Heart left ventricle (tissue), 13 donors: ENCODE measurements around the gene CSTF3.

Experiments used
- CTCF ChIP-seq, 12 donors: fragments of 200-600 bp; sonication (generic) in 4 of 12; IDR thresholded peaks; one replicate each; pipeline versions ENCODE4 v1.5.0 to v1.8.0; 2018 to 2022; ENCODE audit warnings: antibody characterized with exemption in 12 of 12, mild to moderate bottlenecking in 5 of 12
- POLR2A ChIP-seq, 2 donors: fragments of 450-650 bp; IDR thresholded peaks; one replicate each; pipeline ENCODE4 v1.6.1; 2017; ENCODE audit warnings: antibody characterized with exemption in 2 of 2, mild to moderate bottlenecking in 2 of 2, moderate library complexity in 2 of 2
- donor health status: ischemic (EF 13 %, LVEDD 7.1; RV severe dilation, severe dysfunction).
- donor health status: DM: no; HTN: yes; CAD: no.
- donor health status: DM: no; HTN: no; CAD: no.
- donor health status: ischemic (EF 25% LVEDD 6.9; RV normal size, moderate dysfunction).
- donor health status: ischemic (EF 25% LVEDD 5.7; RV mildly dilated, moderate dysfunction).
- donor health status: ischemic (EF 35%, LVEDD 5.7; RV mildly dilated, moderate dysfunction).
- donor health status: nonischemic (EF 11% LVEDD 7.7; RV severe dilation, severe dysfunction).
- donor health status: DM: yes; HTN: yes; CAD: no.
- donor health status: PGD.
- donor health status: ischemic (EF 29% LVEDD 5.4; RV normal size, mild dysfunction).
- donor health status: nonischemic (EF 23%, LVEDD 6.1; RV moderate dilation, normal function).

GRCh38 chr11:33062137-33062536 lies 99.1 kb downstream of the CSTF3 start:
- no peak for TF ChIP-seq CTCF (IDR thresholded peaks at IDR 0.05)
- no peak for TF ChIP-seq POLR2A (IDR thresholded peaks at IDR 0.05)
